Coronary artery (tissue), 2 donors: ENCODE data around the gene MATCAP1.

Experiments
- DNase-seq: peaks from one replicate; pipeline ENCODE4 v3.0.0-alpha.2; 2017; ENCODE audit warnings: low spot score
- H3K27ac ChIP-seq, 2 donors: fragments of 200-600 bp; sonication (generic); one replicate each; pipeline ENCODE4 v1.5.1; 2016 to 2019
- H3K4me3 ChIP-seq: fragments of 200-600 bp; sonication (generic); 2 replicates; pipeline ENCODE4 v1.5.1; 2016; ENCODE audit warnings: mild to moderate bottlenecking, moderate library complexity
- TF ChIP-seq, protein P1 (sequence below): fragments of 200-600 bp; sonication (generic); IDR thresholded peaks from one replicate; pipeline ENCODE4 v1.5.1; 2019; ENCODE audit warnings: antibody characterized with exemption

MATCAP1 gene

GRCh38 chr16:67194260-67194659 is 10.5 kb upstream of the MATCAP1 start:
- Histone ChIP-seq H3K4me3 (no peak overlapping the region), H3K27ac (no peak overlapping the region)
- DNase-seq: no peak
- TF ChIP-seq, protein P1, sequence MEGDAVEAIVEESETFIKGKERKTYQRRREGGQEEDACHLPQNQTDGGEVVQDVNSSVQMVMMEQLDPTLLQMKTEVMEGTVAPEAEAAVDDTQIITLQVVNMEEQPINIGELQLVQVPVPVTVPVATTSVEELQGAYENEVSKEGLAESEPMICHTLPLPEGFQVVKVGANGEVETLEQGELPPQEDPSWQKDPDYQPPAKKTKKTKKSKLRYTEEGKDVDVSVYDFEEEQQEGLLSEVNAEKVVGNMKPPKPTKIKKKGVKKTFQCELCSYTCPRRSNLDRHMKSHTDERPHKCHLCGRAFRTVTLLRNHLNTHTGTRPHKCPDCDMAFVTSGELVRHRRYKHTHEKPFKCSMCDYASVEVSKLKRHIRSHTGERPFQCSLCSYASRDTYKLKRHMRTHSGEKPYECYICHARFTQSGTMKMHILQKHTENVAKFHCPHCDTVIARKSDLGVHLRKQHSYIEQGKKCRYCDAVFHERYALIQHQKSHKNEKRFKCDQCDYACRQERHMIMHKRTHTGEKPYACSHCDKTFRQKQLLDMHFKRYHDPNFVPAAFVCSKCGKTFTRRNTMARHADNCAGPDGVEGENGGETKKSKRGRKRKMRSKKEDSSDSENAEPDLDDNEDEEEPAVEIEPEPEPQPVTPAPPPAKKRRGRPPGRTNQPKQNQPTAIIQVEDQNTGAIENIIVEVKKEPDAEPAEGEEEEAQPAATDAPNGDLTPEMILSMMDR: no peak

GRCh38 chr16:67193536-67193935 is 9.8 kb upstream of the MATCAP1 start:
- Histone ChIP-seq H3K27ac (no peak overlapping the region), H3K4me3 (peak overlapping the region; percentile 96)
- DNase-seq: no peak
- TF ChIP-seq, protein P1: no peak

DNA sequence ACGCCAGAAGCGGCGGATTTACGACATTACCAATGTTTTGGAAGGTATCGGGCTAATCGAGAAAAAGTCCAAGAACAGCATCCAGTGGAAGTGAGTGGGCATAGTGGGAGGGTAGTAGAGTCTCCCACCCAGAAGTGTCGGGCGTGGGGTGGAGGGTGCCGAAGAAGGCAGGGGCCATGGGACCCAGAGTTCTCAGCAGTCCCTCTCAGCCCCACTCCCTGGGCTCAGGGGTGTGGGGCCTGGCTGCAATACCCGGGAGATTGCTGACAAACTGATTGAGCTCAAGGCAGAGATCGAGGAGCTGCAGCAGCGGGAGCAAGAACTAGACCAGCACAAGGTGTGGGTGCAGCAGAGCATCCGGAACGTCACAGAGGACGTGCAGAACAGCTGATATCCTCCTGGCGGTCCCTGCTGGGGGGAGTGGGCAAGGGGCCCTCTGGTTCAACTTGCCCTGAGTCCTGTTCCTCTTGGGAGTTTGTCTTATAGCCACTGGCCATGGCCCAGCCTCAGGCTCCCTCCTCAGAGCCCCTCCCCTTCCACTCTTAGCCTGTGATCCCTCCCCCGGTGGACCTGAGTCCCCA is 9.1 kb upstream of the MATCAP1 start:
- peak overlapping the region in 1 of 2 donors; percentile 86 for H3K27ac ChIP-seq
- TF ChIP-seq, protein P1: no peak
- no peak for DNase-seq
- H3K4me3 ChIP-seq: peak overlapping the region; percentile 96

DNA sequence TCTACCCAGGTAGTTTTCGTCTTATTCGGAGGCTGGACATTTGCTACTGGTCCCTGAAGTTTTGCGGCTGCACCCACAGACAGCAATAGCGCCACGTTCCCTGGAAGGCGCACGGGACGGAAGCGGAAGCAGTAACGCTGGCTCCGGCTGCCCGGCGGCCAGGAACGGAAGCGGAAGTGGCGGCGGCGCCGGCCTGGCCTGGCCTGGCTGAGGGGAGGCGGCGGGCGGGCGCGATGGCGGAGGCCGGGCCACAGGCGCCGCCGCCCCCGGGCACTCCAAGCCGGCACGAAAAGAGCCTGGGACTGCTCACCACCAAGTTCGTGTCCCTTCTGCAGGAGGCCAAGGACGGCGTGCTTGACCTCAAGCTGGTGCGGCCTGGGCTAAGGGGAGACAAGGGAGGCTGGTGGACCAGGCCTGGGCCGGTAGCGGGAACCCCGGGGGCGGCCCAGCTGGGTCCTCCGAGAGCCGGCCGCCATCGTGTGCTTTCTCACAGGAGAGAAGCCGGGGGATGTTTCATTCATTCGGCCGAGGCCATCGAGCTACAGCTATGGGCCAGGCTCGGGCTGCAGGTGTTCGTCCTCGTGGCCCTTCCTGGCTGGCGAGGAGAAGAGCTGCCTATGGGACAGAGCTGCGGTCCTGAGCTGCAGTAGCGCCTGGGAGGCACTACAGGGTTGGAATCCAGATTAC is 8.4 kb upstream of the MATCAP1 start, which contains the start of gene E2F4:
TSS of gene E2F4 (plus strand) at position 161 of the 687 bp plus-strand sequence. CDS start at position 234, 73 bp downstream.
- DNase-seq: peak; percentile 93
- TF ChIP-seq, protein P1: no peak
- peak within 1 kb of the TSS; percentile 24 to 86 for H3K27ac ChIP-seq
- peak within 1 kb of the TSS; percentile 96 for H3K4me3 ChIP-seq

DNA sequence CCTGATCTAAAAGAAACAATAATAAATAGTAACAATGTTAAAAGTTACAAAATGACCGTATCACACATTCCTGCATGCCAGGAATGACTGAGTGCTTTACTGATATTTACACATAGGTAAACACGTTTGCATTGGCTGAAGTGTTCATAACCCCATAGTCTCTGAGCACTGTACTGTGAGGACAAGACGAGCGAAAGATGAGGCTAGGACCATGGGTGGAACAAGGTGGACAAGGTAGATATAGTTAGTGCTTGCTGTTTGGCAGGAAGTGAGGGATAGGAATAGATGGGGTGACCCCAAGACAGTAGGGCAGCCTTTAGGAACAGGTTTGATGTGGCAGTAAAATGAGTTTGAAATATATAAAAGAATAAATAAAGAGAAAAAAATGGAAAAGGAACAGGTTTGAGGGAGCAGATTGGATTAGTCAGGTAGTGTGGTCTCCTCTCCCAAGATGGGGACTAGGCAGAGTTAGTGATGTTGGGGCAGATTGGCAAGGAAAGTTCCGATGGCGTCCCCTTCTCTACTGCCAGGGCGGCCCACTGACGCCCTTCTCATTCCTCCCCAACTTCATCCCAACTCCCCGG is 7.7 kb upstream of the MATCAP1 start:
- Histone ChIP-seq H3K4me3 (peak overlapping the region; percentile 96), H3K27ac (no peak overlapping the region)
- TF ChIP-seq, protein P1: no peak
- DNase-seq: no peak

DNA sequence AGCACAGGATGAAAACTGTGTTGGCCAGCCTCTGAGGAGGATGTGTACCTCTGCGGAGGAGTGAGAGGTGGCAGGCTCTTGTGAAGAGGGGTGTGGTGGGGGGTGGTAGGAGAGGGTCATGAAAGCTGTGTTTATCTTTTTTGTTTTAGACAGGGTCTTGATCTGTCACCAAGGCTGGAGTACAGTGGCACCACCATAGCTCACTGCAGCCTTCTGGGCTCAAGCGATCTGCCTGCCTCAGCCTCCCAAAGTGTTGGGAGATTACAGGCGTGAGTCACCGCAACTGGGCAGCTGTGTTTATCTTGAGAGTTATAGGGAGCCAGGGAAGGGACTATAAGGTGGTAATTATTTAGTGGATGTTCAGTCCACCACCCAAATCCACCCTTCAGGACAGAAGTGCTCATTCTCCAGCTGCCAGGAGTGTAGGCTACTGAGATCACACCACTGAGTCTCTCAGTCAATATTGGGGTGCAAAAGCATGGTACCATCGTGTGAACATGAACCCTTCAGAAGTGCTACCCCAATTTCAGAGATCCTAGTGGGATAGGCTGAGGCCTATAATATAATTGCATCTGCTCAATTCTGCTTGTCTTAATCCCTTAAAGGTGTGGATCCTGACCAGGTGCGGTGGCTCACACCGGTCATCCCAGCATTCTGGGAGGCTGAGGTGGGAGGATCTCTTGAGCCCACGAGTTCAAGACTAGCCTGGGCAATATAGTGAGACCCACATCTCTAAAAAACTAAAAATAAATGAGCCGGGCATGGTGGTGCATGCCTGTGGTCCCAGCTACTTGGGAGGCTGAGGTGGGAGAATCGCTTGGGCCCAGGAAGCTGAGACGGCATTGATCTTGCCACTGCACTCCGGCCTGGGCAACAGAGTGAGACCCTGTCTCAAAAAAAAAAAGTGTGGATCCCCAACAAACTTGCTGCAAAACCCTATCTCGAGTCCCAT is 7.0 kb upstream of the MATCAP1 start:
- no peak overlapping the region for H3K4me3 ChIP-seq
- DNase-seq: no peak
- TF ChIP-seq, protein P1: no peak
- H3K27ac ChIP-seq: no peak overlapping the region
